Endothelial cell of umbilical vein (primary cell): ENCODE results near the gene ANKZF1. TPM values are rescaled to one million over a fixed set of nuclear protein-coding genes. Genes with fewer than 3 reads are reported as not detected.

Experiments used
- BruUV-seq: library from RNA; stranded (reverse); fragments of 400-500 nt; replicated peaks from 2 replicates; lab custom pipeline; 2021; lab: Mats Ljungman, UMichigan
- CTCF ChIA-PET: fragments of 300-600, 350-600 bp; sonication (Branson Sonifier 250); formaldehyde crosslinking; loops from one replicate; lab custom pipeline; 2021; ENCODE audit warnings: antibody characterized with exemption, inconsistent platforms; lab: Charles Lee
- POLR2A ChIA-PET: fragments of 300-600, 350-600 bp; sonication (Branson Sonifier 250); formaldehyde crosslinking; loops from one replicate; lab custom pipeline; 2021; ENCODE audit warnings: antibody characterized with exemption, inconsistent platforms; lab: Charles Lee
- DNase-seq: peaks from one replicate; pipeline ENCODE4 v3.0.0-alpha.2; 2011; ENCODE audit warnings: low read depth, low spot score
- FAIRE-seq: peaks from 2 replicates; lab custom pipeline; 2011; peaks lifted over from hg19 to GRCh38; lab: Jason Lieb, UNC
- H2AFZ ChIP-seq: 2 replicates; pipeline ENCODE4 v1.6.0; 2012; ENCODE audit warnings: low read depth, low read length, control low read depth, inconsistent platforms
- H3K27ac ChIP-seq: 2 replicates; pipeline ENCODE4 v1.5.1; 2011; ENCODE audit warnings: low read depth, mild to moderate bottlenecking, control low read depth, low read length, moderate library complexity; ENCODE audit not compliant: insufficient read depth
- H3K27me3 ChIP-seq, 2 experiments: 2 replicates each; pipeline versions ENCODE4 v1.6.0 to v1.6.1; 2011; ENCODE audit warnings: low read length in 2 of 2, mixed read lengths in 1 of 2; ENCODE audit not compliant: control insufficient read depth in 2 of 2, insufficient read depth in 2 of 2
- H3K36me3 ChIP-seq, 2 experiments: 2 replicates in 1 of 2; 3 replicates in 1 of 2; pipeline ENCODE4 v1.5.1; 2011; ENCODE audit warnings: low read length in 2 of 2, mild to moderate bottlenecking in 1 of 2, moderate library complexity in 1 of 2; ENCODE audit not compliant: control insufficient read depth in 2 of 2, insufficient read depth in 2 of 2; ENCODE audit errors: extremely low read depth in 1 of 2
- H3K4me1 ChIP-seq: 3 replicates; pipeline ENCODE4 v1.5.1; 2011; ENCODE audit warnings: mild to moderate bottlenecking, low read length; ENCODE audit not compliant: control insufficient read depth, insufficient read depth; ENCODE audit errors: extremely low read depth
- H3K4me2 ChIP-seq: 2 replicates; pipeline ENCODE4 v1.6.1; 2011; ENCODE audit warnings: low read length, control low read depth, mixed read lengths; ENCODE audit not compliant: insufficient read depth
- H3K4me3 ChIP-seq, 3 experiments: fragments of 200-600 bp in 1 of 3; sonication (generic), shearing (Covaris generic) in 1 of 3; replicated peaks in 1 of 3; 2 replicates each; pipeline ENCODE4 v1.5.1; 2011 to 2016; ENCODE audit warnings: control low read depth in 3 of 3, low read length in 3 of 3, mild to moderate bottlenecking in 2 of 3, inconsistent platforms in 1 of 3, low read depth in 1 of 3, moderate library complexity in 1 of 3; ENCODE audit not compliant: insufficient read depth in 1 of 3
- H3K79me2 ChIP-seq: 2 replicates; pipeline ENCODE4 v1.6.0; 2012; ENCODE audit warnings: low read length, inconsistent platforms; ENCODE audit not compliant: control insufficient read depth, insufficient read depth
- H3K9ac ChIP-seq: replicated peaks from 2 replicates; pipeline ENCODE3; 2011; ENCODE audit warnings: low read length, control low read depth; ENCODE audit not compliant: insufficient read depth; ENCODE audit errors: extremely low read depth
- H3K9me1 ChIP-seq: replicated peaks from 3 replicates; pipeline ENCODE4 v1.6.0; 2011; ENCODE audit warnings: mild to moderate bottlenecking, low read length; ENCODE audit not compliant: control insufficient read depth, insufficient read depth; ENCODE audit errors: extremely low read depth
- H3K9me3 ChIP-seq: replicated peaks from 2 replicates; pipeline ENCODE4 v1.5.1; 2012; ENCODE audit warnings: low read length, inconsistent platforms; ENCODE audit not compliant: control insufficient read depth, insufficient read depth
- H4K20me1 ChIP-seq: replicated peaks from 2 replicates; pipeline ENCODE3; 2011; ENCODE audit warnings: mild to moderate bottlenecking, low read length; ENCODE audit not compliant: control insufficient read depth, insufficient read depth; ENCODE audit errors: extremely low read depth
- EZH2 ChIP-seq: IDR thresholded peaks from 2 replicates; pipeline ENCODE4 v1.6.1; 2012; ENCODE audit warnings: borderline replicate concordance, low read depth, mild to moderate bottlenecking, moderate library complexity, low read length, inconsistent platforms; ENCODE audit not compliant: severe bottlenecking
- FOS ChIP-seq: IDR thresholded peaks from 2 replicates; pipeline ENCODE4 v1.6.1; 2011; ENCODE audit warnings: mild to moderate bottlenecking, low read length, moderate library complexity, borderline replicate concordance; ENCODE audit not compliant: insufficient read depth
- POLR2A ChIP-seq: IDR thresholded peaks from 2 replicates; pipeline ENCODE4 v1.6.1; 2012; ENCODE audit warnings: low read depth, mild to moderate bottlenecking, control low read depth, low read length
- dilution Hi-C: fragments of 300-500 bp; cut with MboI; formaldehyde crosslinking; loops from one replicate; pipeline ENCODE4 v1.15.0; 2019; ENCODE audit warnings: low sequenced_read_pairs; ENCODE audit not compliant: extremely low pct_ligation_motif_present
- intact Hi-C: fragments of 100-400 bp; cut with micrococcal nuclease; formaldehyde crosslinking; loops from one replicate; pipeline ENCODE4 v1.10.0; 2022
- polyA plus RNA-seq, 4 experiments: library from polyadenylated mRNA; depleted of rRNA in 3 of 4; stranded (reverse) in 3 of 4; unstranded in 1 of 4; fragments of >200 nt; gene quantifications; 2 replicates each; pipeline versions ENCODE4 v1.2.1 to v1.2.3, GENCODE V29; 2011 to 2012; ENCODE audit warnings: missing spikeins in 1 of 4
- total RNA-seq: library from RNA; stranded (reverse); gene quantifications from 2 replicates; pipeline ENCODE4 v1.2.3, GENCODE V29; 2021
- TF ChIP-seq, protein P1 (sequence below): IDR thresholded peaks from 2 replicates; pipeline ENCODE4 v1.6.1; 2011; ENCODE audit not compliant: insufficient read depth, insufficient read length

Gene ANKZF1
- total and polyA plus RNA-seq, 2 donors (not counting 3 experiments of a cell fraction or from before 2014, with no cell fraction given) = 26.5 to 36.2 TPM

DNA sequence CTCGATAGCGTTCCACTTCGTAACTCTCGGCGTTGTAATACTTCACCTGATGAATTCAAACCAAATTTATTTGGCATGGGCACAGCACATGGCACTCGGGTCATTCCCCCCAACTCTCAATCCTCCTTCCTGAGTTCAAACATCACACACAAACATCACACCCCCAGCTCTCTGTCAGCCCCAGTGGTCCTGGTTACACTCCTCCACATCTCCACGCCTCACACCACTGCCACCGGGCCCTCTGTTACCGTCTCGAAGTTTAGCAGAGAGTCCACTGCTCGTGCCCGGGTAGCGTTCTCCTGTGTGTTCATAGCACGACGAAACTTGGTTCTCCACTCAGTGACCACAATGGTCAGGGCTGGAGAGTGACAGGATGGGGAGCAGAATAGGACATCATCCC, 15.5 kb upstream of the ANKZF1 start:
- Histone ChIP-seq H3K27me3 (no peaks in the 10 kb centered on the region), H3K36me3 (peaks cover 3 to 10% of the 10 kb centered on the region in 2 experiments), H3K9me3 (no peaks in the 10 kb centered on the region), H3K27ac (no peak overlapping the region), H4K20me1 (no peaks in the 10 kb centered on the region), H3K9ac (no peak overlapping the region), H2AFZ (no peak overlapping the region), H3K9me1 (no peaks in the 10 kb centered on the region), H3K4me1 (peaks cover 10% of the 10 kb centered on the region), H3K4me3 (no peak overlapping the region), H3K4me2 (no peak overlapping the region), H3K79me2 (no peaks in the 10 kb centered on the region)
- ChIA-PET CTCF (no interaction called here), POLR2A (no interaction called here)
- dilution Hi-C loops (no loop called here), intact Hi-C loops (no loop called here)
- BruUV-seq = no TSS peak
- FAIRE-seq = no peak
- no peak for DNase-seq
- no peak for TF ChIP-seq POLR2A

DNA sequence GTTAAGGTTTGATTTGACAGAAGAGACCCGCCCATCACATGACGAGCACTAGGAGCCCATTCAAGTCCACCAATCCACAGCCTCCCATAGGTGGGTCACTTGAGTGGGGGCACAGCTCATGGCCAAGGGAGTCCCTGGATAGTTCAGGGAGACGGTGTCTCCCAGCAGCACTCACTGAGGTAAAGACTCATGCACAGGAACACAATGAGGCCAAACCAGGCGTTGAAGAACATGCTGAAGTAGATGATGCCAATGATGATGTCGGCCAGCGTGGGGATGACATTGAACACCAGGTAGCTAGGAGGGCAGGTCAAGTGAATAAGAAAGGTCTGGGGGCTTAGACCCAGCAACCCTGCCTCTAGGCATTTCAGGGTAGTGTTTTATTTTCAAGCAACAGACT, 14.8 kb upstream of the ANKZF1 start:
- no TSS peak for BruUV-seq
- Histone ChIP-seq H3K79me2 (no peaks in the 10 kb centered on the region), H3K27ac (no peak overlapping the region), H3K4me2 (no peak overlapping the region), H4K20me1 (no peaks in the 10 kb centered on the region), H3K9me3 (no peaks in the 10 kb centered on the region), H3K9ac (no peak overlapping the region), H3K27me3 (no peaks in the 10 kb centered on the region), H3K4me3 (no peak overlapping the region), H3K9me1 (no peaks in the 10 kb centered on the region), H3K36me3 (peaks cover 3 to 8% of the 10 kb centered on the region in 2 experiments), H2AFZ (no peak overlapping the region), H3K4me1 (peaks cover 14% of the 10 kb centered on the region)
- ChIA-PET POLR2A (no interaction called here), CTCF (no interaction called here)
- FAIRE-seq (no peak), DNase-seq (no peak)
- no peak for TF ChIP-seq EZH2
- TF ChIP-seq, protein P1, sequence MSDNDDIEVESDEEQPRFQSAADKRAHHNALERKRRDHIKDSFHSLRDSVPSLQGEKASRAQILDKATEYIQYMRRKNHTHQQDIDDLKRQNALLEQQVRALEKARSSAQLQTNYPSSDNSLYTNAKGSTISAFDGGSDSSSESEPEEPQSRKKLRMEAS = no peak
- no peak for TF ChIP-seq FOS
- intact Hi-C loops = loop anchor here (5.0 kb wide), 1 partner anchor 157 kb away; no protein-coding TSS in a partner anchor
- dilution Hi-C loops = no loop called here
